Activated CD8-positive, alpha-beta memory T cell treated with anti-CD3 and anti-CD28 coated beads, Interleukin-2, amount 50 U/mL, for 1 hour (primary cell): ENCODE data around the gene NHLRC3.
"Not testable (repeated sequence)": the region's sequence is repeated elsewhere in the genome, so short reads cannot be mapped to it uniquely, and the experiment has no call there.

ENCODE experiments used
- DNase-seq: peaks from one replicate; pipeline ENCODE4 v3.0.0-alpha.2; 2020; ENCODE audit errors: extremely low read depth

Gene NHLRC3

DNA sequence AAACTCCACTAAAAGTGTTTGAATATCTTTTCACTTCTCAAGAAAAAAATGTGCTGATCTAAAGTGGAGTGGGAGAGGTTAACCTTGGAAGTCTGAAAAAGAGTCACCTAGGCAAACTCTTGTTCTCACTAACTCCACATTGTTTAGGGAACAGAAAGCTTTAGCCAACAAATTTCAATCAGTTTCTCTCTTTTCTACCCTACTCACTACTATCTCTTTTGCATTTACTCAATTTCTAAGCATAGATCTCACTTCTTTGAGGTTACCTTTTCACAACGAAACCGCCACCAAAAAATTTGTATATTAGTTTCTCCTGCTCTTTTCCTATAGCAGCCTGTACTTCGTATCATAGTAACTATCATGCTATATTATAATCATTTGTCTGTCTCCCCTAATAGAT is 6.3 kb downstream of the NHLRC3 start:
- DNase-seq: no peak

DNA sequence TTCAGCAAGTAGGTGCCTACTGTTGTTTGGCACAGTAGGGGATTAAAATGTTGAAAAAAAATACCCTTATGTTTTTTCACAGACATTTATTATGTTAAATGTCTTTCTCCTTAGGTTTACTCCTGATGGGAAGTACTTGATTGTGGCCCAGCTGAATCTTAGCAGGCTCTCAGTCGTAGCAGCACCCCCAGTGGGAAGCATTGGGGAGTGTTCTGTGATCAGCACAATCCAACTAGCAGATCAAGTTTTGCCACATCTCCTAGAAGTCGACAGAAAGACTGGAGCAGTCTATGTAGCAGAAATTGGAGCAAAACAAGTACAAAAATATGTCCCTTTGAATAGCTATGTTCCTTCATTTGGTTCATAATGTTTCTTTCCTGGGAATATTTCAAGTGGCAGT is 9.3 kb downstream of the NHLRC3 start:
- no peak for DNase-seq

DNA sequence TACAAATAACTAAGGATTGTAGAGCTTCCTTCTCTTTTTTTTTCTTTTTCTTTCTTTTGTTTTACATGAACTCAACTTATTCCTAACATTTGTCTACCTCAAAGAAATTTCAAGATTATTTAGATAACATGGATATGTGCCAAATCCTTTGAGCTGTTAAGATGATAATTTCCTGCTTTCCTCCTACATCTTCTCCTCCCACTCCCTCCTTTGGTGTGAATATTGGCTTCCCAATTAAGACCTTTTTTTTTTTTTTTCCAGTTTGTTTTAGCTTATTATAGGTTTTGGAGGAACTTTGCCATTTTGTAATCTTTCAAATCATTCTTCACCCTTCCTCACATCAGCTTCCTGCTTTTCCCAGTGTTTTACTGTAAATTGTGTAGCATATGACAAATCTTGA is 10.6 kb downstream of the NHLRC3 start:
- no peak for DNase-seq

DNA sequence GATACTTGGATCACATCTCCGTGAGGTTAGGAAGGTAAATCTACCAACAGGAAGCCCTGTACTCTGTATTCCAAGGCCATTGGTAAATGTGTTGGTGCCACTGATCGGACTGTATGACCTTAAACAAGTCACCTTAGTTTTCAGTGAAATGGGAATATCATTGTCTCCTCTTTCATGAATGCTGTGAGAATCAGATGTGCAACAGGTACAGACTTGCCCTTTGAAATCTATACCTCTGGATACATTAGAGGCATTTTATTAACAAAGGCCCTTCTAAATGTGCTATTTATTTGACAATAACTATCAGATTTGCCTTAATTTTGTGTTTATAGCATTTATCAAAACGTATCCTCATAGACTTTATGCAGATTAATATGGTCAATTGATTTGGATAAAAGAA is 11.0 kb downstream of the NHLRC3 start:
- no peak for DNase-seq

GRCh38 chr13:39051157-39051556 is 12.9 kb downstream of the NHLRC3 start:
- no peak for DNase-seq

- no peak for DNase-seq
These were observed 14.7 kb downstream of the NHLRC3 start for GRCh38 chr13:39052944-39053343.

DNA sequence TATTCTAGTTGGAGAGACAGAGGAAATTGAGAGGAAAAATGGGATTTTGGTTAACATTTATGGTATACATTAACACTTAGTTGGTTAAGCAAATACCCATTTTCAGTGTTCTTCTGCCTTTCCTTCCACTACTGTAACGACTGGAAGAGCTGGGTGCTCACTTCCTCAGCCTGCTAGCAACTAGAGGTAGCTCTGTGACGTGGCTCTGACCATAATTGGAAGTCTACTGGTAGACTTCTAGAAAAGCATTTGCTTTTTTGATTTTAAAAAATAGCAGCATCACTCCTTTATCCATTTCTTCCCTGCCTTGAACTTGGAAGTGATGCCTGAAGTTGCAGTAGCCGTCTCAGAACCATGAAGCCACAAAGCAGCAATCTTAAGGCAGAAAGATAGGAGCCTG is 15.9 kb downstream of the NHLRC3 start:
- DNase-seq: no peak

DNA sequence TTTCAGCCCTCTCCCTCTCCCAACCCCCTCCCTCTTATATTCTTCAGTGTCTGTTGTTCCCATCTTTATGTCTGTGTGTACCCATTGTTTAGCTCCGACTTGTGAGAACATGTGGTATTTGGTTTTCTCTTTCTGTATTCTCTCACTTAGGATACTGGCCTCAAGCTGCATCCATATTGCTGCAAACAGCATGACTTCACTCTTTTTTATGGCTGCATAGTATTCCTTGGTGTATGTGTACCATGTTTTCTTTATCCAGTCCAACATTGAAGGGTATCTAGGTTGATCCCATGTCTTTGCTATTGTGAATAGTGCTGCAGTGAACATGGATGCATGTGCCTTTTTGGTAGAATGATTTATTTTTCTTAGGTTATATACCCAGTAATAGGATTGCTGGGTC is 17.8 kb downstream of the NHLRC3 start:
- DNase-seq: no peak

DNA sequence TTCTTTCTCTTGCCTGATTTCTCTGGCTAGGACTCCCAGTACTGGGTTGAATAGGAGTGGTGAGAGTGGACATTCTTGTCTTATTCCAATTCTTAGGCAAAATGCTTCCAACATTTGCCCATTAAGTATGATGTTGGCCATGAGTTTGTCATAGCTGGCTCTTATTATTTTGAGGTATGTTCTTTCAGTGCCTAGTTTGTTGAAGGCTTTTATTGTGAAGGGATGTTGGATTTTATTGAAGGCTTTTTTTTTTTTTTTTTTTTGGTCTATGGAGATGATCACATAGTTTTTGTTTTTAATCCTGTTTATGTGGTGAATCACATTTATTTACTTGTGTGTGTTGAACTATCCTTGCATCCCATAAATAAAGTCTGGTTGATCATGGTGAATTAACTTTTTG is 19.8 kb downstream of the NHLRC3 start:
- no peak for DNase-seq

GRCh38 chr13:39062004-39062403 is 23.7 kb downstream of the NHLRC3 start:
- no peak for DNase-seq

DNA sequence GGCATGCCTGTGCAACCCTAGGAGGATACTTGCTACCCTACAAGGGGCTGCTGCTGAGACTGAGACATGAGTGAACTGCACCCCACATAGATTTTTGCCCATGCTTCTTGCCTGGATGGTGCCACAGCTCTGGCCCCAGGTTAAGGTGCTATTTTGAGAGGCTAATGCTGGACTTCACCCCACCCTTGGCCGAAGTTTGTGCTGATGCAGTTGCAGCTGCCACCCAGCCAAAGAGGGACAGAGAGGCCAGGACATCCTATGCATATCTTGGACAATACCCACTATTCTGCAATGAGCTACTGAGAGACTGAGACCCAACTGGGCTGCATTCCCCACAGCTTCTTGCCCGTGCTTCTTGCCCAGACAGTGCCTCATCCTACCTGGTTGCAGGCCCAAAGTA is 34.6 kb downstream of the NHLRC3 start:
- DNase-seq: no peak

- no peak for DNase-seq
These were observed 35.7 kb downstream of the NHLRC3 start for GRCh38 chr13:39073983-39074382.

DNA sequence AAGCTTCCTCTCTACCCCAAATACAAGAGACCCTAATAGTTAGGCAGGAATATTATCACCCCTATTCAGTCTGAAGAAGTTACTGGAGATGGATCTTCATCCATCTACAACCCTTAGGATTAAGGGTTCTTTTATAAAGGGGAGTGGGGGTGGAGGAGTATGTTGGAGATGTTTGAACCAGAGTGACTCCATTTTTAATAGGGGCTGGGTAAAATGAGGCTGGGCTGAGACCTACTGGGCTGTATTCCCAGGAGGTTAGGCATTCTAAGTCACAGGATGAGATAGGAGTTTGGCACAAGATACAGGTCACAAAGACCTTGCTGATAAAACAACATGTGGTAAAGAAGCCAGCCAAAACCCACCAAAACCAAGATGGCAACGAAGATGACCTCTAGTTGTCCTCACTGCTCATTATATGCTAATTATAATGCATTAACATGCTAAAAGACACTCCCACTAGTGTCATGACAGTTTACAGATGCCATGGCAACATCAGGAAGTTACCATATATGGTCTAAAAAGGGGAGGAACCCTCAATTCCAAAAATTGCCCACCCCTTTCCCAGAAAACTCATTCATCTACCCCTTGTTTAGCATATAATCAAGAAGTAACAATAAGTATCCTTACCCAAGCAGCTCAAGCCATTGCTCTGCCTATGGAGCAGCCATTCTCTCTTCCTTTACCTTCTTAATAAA is 48.1 kb downstream of the NHLRC3 start:
- not testable (repeated sequence) for DNase-seq

- no peak for DNase-seq
These were observed 53.3 kb downstream of the NHLRC3 start for GRCh38 chr13:39091586-39091985.

DNA sequence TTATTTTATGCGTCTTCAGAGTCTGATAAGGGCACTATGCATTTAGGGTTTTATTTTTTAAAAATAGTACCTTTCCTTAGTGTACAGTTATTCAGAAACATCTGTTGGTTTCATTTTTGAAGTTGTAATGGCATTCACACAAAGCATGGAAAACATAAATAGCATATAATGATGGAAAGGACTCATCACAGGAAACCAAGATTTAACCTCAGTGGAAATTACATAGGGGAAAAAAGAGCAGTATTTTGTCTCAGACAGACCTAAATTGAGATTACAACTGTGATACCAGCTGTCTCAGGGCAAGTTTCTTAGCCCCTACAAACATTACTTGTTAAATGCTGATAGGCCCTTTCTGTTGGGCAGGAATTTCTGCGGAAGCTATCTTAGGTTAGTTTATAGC is 57.2 kb downstream of the NHLRC3 start:
- DNase-seq: no peak

DNA sequence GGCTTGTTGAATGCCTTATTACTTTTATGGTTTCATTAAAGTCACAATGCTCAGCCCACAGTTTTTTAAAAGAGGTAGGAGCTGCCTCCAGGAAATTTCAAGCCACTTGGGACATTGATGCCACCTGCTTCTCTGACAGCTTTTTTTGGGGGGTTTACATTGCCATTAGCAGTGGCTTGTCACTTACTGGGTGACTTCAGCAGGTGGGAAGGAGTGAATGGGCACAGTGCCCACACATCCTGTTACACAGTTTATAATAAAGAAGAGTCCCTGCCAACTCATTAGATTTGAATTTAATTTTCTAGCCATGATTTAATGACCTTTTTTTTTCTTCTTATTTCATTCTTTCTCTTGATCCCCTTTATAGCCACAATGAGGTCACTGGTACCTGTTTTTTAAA is 61.0 kb downstream of the NHLRC3 start:
- DNase-seq: no peak
